ENCODE measurements around the gene OPALIN. TPM values are rescaled to one million over a fixed set of nuclear protein-coding genes. Genes with fewer than 3 reads are reported as not detected.

Gene OPALIN
- total and polyA plus RNA-seq, 4 donors = not detected

DNA sequence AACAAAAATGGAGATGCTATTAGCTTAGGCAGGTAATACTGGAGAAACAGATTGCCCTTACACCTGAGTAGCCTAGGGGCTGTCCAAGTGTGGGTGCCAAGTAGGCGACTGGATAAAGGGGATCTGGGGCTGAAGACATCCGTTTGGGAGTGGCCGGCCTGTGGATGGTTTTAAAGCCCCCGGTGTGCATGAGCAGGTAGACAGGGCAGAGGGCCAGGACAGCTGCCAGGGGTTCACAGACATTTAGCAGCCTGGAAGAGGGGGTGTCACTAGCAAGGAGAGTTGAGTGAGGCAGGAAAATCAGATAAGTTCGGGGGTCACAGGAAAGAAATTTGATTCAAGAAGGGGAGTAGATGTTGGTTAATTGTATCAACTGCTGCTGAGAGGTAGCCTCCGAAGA is 1.5 kb upstream of the OPALIN start (continued):
- TF ChIP-seq ZBTB33 (IDR thresholded peaks at IDR 0.05) = no peak
- TF ChIP-seq CTCF (IDR thresholded peaks at IDR 0.05; ENCODE audit: low read depth, low read length, missing input control) = no peak
- no peak for TF ChIP-seq YY1 (IDR thresholded peaks at IDR 0.05)
- TF ChIP-seq FOXA2 (IDR thresholded peaks at IDR 0.05) = no peak
- TF ChIP-seq NR2F2 (IDR thresholded peaks at IDR 0.05) = no peak
- no peak for TF ChIP-seq RXRA (IDR thresholded peaks at IDR 0.05)

- no peak for DNase-seq (ENCODE audit: low spot score)
- Histone ChIP-seq H3K27me3 (ENCODE audit: control insufficient read depth in 4 of 4, insufficient read depth in 4 of 4, low read length in 3 of 4) (no peaks in the 10 kb centered on the region), H3K9ac (ENCODE audit: low read depth in 1 of 2, low read length in 2 of 2) (no peak overlapping the region), H3K9me3 (ENCODE audit: control insufficient read depth in 4 of 4, low read length in 3 of 4) (no peaks in the 10 kb centered on the region), H3K4me3 (ENCODE audit: low read depth in 1 of 3, low read length in 3 of 3) (no peak overlapping the region), H3K4me1 (ENCODE audit: control insufficient read depth in 4 of 4, insufficient read depth in 4 of 4, low read length in 3 of 4) (no peaks in the 10 kb centered on the region), H3K36me3 (ENCODE audit: control insufficient read depth in 4 of 4, insufficient read depth in 3 of 4, low read depth in 1 of 4, low read length in 3 of 4) (no peaks in the 10 kb centered on the region), H3K27ac (ENCODE audit: low read depth in 1 of 2, low read length in 2 of 2) (no peak overlapping the region)
- 92% methylated on average over 6 of the region's 6 CpGs for WGBS
- no peak for TF ChIP-seq ATF3 (IDR thresholded peaks at IDR 0.05)
- no peak for TF ChIP-seq YY1 (IDR thresholded peaks at IDR 0.05)
Measured at GRCh38 chr10:96359616-96360015, 814 bp upstream of the OPALIN start.

GRCh38 chr10:96357038-96357620 is 1.7 kb downstream of the OPALIN start:
- no peak for TF ChIP-seq NR2F2 (IDR thresholded peaks at IDR 0.05)
- TF ChIP-seq HNF4G (IDR thresholded peaks at IDR 0.05) = no peak
- no peak for TF ChIP-seq JUND (IDR thresholded peaks at IDR 0.05)
- TF ChIP-seq, protein P1, sequence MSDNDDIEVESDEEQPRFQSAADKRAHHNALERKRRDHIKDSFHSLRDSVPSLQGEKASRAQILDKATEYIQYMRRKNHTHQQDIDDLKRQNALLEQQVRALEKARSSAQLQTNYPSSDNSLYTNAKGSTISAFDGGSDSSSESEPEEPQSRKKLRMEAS (IDR thresholded peaks at IDR 0.05) = no peak
- no peak for TF ChIP-seq FOXA1 (IDR thresholded peaks at IDR 0.05)
- no peak for TF ChIP-seq ATF3 (IDR thresholded peaks at IDR 0.05)
- no peak for TF ChIP-seq FOXA2 (IDR thresholded peaks at IDR 0.05)
- no peak for TF ChIP-seq RAD21 (IDR thresholded peaks at IDR 0.05)
- TF ChIP-seq CTCF (IDR thresholded peaks at IDR 0.05; ENCODE audit: low read depth, low read length, missing input control) = no peak
- no peak for TF ChIP-seq ZBTB33 (IDR thresholded peaks at IDR 0.05)
- no peaks in the 10 kb centered on the region for H3K9me3 ChIP-seq (ENCODE audit: control insufficient read depth in 4 of 4, low read length in 3 of 4)
- no peaks in the 10 kb centered on the region for H3K36me3 ChIP-seq (ENCODE audit: control insufficient read depth in 4 of 4, insufficient read depth in 3 of 4, low read depth in 1 of 4, low read length in 3 of 4)
- peaks cover 2 to 7% (median 5%) of the 10 kb centered on the region in 4 donors for H3K4me1 ChIP-seq (ENCODE audit: control insufficient read depth in 4 of 4, insufficient read depth in 4 of 4, low read length in 3 of 4)
- no peak overlapping the region for H3K4me3 ChIP-seq (ENCODE audit: low read depth in 1 of 3, low read length in 3 of 3)
- DNase-seq (ENCODE audit: low spot score) = no peak
- H3K27me3 ChIP-seq (ENCODE audit: control insufficient read depth in 4 of 4, insufficient read depth in 4 of 4, low read length in 3 of 4) = no peaks in the 10 kb centered on the region
- H3K27ac ChIP-seq (ENCODE audit: low read depth in 1 of 2, low read length in 2 of 2) = no peak overlapping the region
- no peak overlapping the region for H3K9ac ChIP-seq (ENCODE audit: low read depth in 1 of 2, low read length in 2 of 2)
- 76% methylated on average over 8 of the region's 8 CpGs for WGBS
